NCI-H1694 treated with DMSO at 0.1 percent for 48 hours (cell line): ENCODE data around the gene NEO1.

Experiments used
- DNase-seq: peaks from one replicate; lab custom pipeline; 2025; lab: John Stamatoyannopoulos, UW

NEO1 gene

GRCh38 chr15:73051807-73052652 lies at the start of gene NEO1:
TSS of gene NEO1 (plus strand) at chr15:73052463. CDS start at chr15:73052676, 213 bp downstream.
- peak; percentile 53 for DNase-seq

- DNase-seq: no peak
These were observed 47.8 kb upstream of the NEO1 start for GRCh38 chr15:73004462-73004861.

GRCh38 chr15:73005032-73005431 lies 47.2 kb upstream of the NEO1 start:
- no peak for DNase-seq

GRCh38 chr15:73005446-73005845 lies 46.8 kb upstream of the NEO1 start:
- DNase-seq: no peak

GRCh38 chr15:73006523-73006922 lies 45.7 kb upstream of the NEO1 start:
- DNase-seq: no peak

GRCh38 chr15:73009066-73010056 lies 42.9 kb upstream of the NEO1 start:
- no peak for DNase-seq

- no peak for DNase-seq
These were observed 41.8 kb upstream of the NEO1 start for GRCh38 chr15:73010154-73011152.

- no peak for DNase-seq
These were observed 37.4 kb upstream of the NEO1 start for GRCh38 chr15:73014904-73015303.

GRCh38 chr15:73015493-73015892 lies 36.8 kb upstream of the NEO1 start:
- DNase-seq: no peak

- no peak for DNase-seq
These were observed 34.3 kb upstream of the NEO1 start for GRCh38 chr15:73017987-73018386.

GRCh38 chr15:73019154-73019553 lies 33.1 kb upstream of the NEO1 start:
- DNase-seq: no peak

- DNase-seq: no peak
These were observed 32.6 kb upstream of the NEO1 start for GRCh38 chr15:73019601-73020146.

GRCh38 chr15:73021139-73021621 lies 31.1 kb upstream of the NEO1 start:
- no peak for DNase-seq

GRCh38 chr15:73022161-73022560 lies 30.1 kb upstream of the NEO1 start:
- no peak for DNase-seq

- DNase-seq: no peak
These were observed 29.2 kb upstream of the NEO1 start for GRCh38 chr15:73023071-73023470.

GRCh38 chr15:73024168-73024567 lies 28.1 kb upstream of the NEO1 start:
- DNase-seq: no peak

GRCh38 chr15:73026511-73027054 lies 25.7 kb upstream of the NEO1 start:
- DNase-seq: no peak

GRCh38 chr15:73028031-73028430 lies 24.2 kb upstream of the NEO1 start:
- DNase-seq: peak; percentile 61

- no peak for DNase-seq
These were observed 23.3 kb upstream of the NEO1 start for GRCh38 chr15:73028831-73029451.

- no peak for DNase-seq
These were observed 22.1 kb upstream of the NEO1 start for GRCh38 chr15:73030122-73030679.
